Inflammatory macrophage treated with lipopolysaccharide for 4 hours (primary cell): ENCODE data around the gene COL5A2.

Source experiments
- DNase-seq: peaks from one replicate; pipeline ENCODE4 v3.0.0-alpha.2; 2020

COL5A2 gene

GRCh38 chr2:189179570-189179950 is at the start of gene COL5A2:
COL5A2 (minus strand) TSS chr2:189179761; CDS start chr2:189179604, 157 bp downstream.
- DNase-seq: no peak

DNA sequence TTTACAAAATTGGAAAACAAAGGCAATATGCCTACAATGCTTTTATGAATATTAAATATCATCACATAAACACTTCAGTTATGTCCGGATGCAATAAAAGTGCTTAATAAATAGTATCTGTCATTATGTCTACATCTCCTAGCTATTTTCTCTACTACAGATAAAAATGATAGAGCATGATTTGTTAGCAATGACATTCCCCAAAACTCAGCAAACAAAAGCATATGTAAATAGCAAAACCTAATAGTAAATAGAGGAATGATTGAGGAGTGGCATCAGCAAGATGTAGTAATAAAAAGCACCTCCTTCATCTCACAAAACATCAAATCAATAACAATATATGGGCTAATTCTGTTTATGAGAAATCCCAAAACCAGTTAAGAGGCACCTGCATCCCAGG is 46.5 kb upstream of the COL5A2 start:
- DNase-seq: no peak

- no peak for DNase-seq
These were observed 45.5 kb upstream of the COL5A2 start for GRCh38 chr2:189225032-189225431.

DNA sequence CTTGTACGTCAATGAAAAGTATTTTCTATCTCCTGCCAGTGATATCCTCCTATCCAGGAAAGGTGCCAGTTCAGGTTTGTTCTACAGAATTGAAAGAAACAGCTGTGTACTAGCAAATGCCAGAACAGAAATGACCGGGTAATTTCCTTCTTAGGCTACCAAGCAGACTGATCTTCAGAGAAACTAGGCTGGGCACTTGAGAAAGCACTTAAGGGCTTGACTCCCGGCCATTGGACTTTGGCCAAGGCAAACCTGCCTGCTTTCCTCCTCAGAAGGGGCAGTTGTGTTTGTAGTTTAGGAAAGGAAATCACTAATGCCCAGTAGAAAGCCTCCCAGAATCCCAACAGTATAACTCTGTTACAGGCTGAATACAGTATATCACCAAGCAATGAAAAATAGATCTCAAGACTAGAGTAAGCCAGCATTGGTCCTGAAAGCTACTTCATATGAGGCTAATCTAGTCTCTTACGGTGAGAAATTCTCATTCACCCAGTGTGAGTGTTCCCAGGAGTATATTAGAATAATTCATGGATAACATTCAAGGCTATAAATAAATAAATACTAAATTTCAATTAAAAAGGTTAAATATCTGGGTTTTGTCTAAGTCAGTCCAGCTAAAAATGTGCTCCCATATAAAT is 43.0 kb upstream of the COL5A2 start:
- DNase-seq: no peak

DNA sequence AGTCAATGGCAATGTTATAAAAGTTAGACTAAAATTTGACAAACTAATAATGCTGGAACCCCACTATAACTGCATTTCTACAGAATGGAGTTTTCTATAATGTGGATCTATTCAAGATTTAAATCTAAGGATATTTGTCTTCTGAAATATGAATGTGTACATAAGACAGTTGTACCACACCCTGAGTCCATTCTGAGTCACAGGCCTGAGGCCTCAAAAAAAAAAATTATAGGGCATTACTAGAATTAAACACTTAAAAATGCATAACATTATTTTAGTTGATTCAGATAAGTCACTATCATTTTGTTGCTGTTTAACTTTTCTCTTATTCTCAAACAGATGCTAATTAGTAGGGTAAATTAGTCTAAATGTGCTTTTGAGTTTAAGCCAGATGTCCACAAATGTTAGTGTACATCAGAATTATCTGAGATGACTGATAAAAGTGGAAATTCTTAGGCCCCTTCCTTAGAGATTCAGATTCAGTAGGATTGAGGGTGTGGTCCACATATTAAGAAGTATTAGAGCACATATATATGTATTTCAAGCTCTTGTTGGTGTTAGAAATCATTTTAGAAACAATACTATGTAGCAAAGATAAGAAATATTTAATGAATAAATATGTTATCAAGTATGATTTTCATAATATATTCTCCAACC is 42.4 kb upstream of the COL5A2 start:
- DNase-seq: no peak

GRCh38 chr2:189218236-189218635 is 38.7 kb upstream of the COL5A2 start:
- no peak for DNase-seq

DNA sequence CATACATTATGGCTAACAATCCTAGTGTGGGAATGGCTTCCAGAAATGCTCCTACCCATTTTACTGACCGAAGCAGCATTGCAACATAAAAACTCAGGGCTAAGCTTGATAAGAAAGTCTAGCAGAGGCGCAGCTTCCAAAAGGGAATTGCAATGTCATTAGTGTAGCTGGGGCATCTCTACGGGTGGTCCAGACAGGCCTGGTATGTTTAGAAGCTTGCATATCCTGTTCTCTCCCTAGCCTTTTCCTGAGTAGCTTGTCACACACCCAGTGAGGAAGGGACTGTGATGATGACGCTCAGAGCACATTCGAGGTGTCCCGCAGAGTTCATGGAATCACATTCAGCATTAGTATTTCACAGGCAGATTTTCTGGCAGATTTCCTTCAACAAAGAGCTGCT is 38.0 kb upstream of the COL5A2 start:
- no peak for DNase-seq

- DNase-seq: no peak
These were observed 37.5 kb upstream of the COL5A2 start for GRCh38 chr2:189217051-189217450.

- no peak for DNase-seq
These were observed 34.9 kb upstream of the COL5A2 start for GRCh38 chr2:189214484-189214883.

DNA sequence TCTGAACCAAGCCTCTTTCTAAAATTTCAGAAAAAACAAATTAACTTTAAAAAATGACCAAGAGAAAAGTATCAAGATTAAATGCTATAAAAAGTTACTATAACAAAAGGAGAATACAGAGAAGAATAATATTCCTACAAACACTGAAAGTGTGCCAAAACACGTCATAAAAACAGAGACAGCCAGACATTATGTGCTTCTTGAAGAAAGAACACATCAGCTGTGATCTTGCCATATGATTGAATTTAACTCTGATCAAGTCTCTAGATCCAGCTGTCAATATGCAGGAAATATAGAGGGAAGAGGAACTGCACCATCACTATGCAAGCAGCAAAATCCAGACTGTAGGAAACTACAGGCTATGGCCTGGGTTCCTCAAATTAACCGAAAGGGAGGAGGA is 33.7 kb upstream of the COL5A2 start:
- DNase-seq: no peak

- DNase-seq: no peak
These were observed 30.9 kb upstream of the COL5A2 start for GRCh38 chr2:189210250-189211087.

- no peak for DNase-seq
These were observed 28.7 kb upstream of the COL5A2 start for GRCh38 chr2:189208254-189208653.

GRCh38 chr2:189204322-189204941 is 24.9 kb upstream of the COL5A2 start:
- DNase-seq: no peak

DNA sequence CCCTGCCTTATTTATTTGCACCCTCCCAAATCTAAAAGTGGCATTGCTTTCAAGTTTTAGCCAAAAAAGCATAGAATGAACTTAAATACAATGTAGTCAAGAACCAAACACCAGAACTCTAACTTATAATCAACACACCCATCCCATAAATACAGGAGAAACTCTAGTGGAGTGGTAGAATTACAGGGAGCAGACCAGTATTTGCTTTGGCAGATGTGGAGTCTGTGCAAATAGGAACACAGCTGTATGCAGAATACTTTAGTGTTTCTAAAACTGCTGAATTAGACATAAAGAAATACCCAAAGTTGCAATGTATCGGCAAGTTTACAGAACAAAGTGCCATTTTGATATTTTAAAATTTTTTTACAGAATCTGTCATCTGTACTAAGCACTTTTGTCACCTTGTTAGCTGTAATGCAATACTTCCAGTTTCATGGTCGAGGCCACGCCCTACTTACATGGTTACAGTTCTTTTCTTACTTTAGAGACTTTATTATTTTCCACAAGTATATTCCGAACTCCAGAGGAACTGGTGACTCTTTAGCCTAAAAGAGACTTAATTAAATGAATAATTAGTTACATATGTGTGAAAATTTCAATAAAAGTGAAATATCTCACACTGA is 23.7 kb upstream of the COL5A2 start:
- DNase-seq: no peak

DNA sequence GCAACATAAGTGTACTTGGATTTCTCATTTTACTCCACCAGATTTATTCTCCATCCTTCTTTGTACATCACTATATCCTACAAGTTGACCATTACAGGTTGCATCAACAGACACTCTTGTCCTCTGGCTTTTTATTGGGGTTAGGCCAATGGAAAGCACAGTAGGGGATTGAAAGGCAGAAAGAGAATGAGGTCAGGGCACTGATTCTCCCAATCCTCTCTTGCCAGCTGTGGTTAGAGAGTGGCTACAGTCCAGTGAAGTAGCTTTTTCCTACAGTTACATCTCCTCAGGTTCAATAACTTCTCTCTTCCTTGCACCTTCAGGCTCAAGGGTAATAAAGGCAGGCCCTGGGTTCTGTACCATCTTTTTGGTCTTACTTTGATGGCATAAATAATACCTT is 20.2 kb upstream of the COL5A2 start:
- DNase-seq: no peak

- no peak for DNase-seq
These were observed 13.2 kb upstream of the COL5A2 start for GRCh38 chr2:189192766-189193165.

DNA sequence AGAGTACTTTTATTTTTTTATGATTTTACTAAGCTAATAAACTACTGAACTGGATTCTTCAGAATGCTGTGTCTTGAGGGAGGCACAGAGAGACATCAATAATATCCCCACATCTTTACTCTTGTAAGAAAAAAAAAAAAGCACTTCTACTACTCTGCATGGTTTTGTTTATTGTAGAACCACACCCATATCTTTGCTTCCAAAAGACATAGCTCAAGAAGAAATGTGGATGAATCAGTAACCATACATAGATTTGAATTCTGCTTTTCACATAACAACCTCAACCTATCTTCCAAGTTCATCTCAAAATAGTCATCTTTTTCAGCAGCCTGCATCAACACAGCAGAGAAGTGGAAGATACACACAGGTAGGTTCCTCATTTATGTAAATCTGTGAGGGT is 12.2 kb upstream of the COL5A2 start:
- no peak for DNase-seq

DNA sequence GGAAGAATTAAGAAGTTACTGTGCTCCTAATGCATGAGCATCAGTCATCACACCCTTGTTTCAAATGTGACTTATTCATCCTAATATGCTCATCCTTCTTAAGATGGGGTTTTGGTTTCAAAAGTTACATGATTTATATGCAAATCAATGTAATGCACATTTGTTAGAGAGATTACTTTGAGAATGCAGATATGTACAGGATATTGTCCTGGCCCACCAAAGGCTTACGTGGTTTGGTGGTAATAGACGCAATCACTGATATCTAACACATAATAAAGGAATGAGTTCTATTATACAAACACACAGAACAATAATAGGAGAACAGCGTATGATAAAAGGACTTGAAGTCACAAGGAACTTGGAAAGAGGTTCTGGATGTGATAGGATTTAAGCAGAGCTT is 11.1 kb upstream of the COL5A2 start:
- DNase-seq: no peak

- no peak for DNase-seq
These were observed 8.7 kb upstream of the COL5A2 start for GRCh38 chr2:189188115-189188805.

GRCh38 chr2:189183170-189183569 is 3.6 kb upstream of the COL5A2 start:
- DNase-seq: no peak

- DNase-seq: no peak
These were observed 2.1 kb upstream of the COL5A2 start for GRCh38 chr2:189181706-189182105.
